Stimulated activated CD4-positive, alpha-beta T cell treated with anti-CD3 and anti-CD28 coated beads, Interleukin-15, amount 100 ng/mL, for 24 hours (primary cell): ENCODE data around the gene BEGAIN.

Experiments used
- DNase-seq: peaks from one replicate; pipeline ENCODE4 v3.0.0-alpha.2; 2020

BEGAIN gene

GRCh38 chr14:100567009-100567876, 20.0 kb downstream of the BEGAIN start:
- DNase-seq, result peak; percentile 20

- DNase-seq, result no peak
Measured at GRCh38 chr14:100566586-100566985, 20.6 kb downstream of the BEGAIN start.

- DNase-seq, result no peak
Measured at GRCh38 chr14:100566119-100566518, 21.1 kb downstream of the BEGAIN start.

- no peak for DNase-seq
Measured at GRCh38 chr14:100565650-100566049, 21.6 kb downstream of the BEGAIN start.

GRCh38 chr14:100564512-100564911, 22.7 kb downstream of the BEGAIN start:
- DNase-seq, result no peak

- no peak for DNase-seq
Measured at GRCh38 chr14:100562751-100563150, 24.5 kb downstream of the BEGAIN start.

GRCh38 chr14:100561005-100561404, 26.2 kb downstream of the BEGAIN start:
- no peak for DNase-seq

- DNase-seq, result no peak
Measured at GRCh38 chr14:100560471-100560870, 26.7 kb downstream of the BEGAIN start.

- DNase-seq, result no peak
Measured at GRCh38 chr14:100559455-100559854, 27.8 kb downstream of the BEGAIN start.

- DNase-seq, result no peak
Measured at GRCh38 chr14:100558966-100559365, 28.3 kb downstream of the BEGAIN start.

- DNase-seq, result no peak
Measured at GRCh38 chr14:100558226-100558625, 29.0 kb downstream of the BEGAIN start.

GRCh38 chr14:100557658-100558057, 29.6 kb downstream of the BEGAIN start:
- no peak for DNase-seq

- no peak for DNase-seq
Measured at GRCh38 chr14:100556936-100557505, 30.2 kb downstream of the BEGAIN start.

GRCh38 chr14:100556140-100556475, 31.1 kb downstream of the BEGAIN start:
- no peak for DNase-seq

GRCh38 chr14:100555436-100556139, 31.6 kb downstream of the BEGAIN start:
- DNase-seq, result no peak

- DNase-seq, result no peak
Measured at GRCh38 chr14:100554696-100555320, 32.4 kb downstream of the BEGAIN start.

GRCh38 chr14:100554082-100554677, 33.0 kb downstream of the BEGAIN start:
- DNase-seq, result peak; percentile 26

GRCh38 chr14:100553471-100553870, 33.7 kb downstream of the BEGAIN start:
- DNase-seq, result no peak

- DNase-seq, result no peak
Measured at GRCh38 chr14:100552524-100553125, 34.6 kb downstream of the BEGAIN start.

- no peak for DNase-seq
Measured at GRCh38 chr14:100551056-100551455, 36.2 kb downstream of the BEGAIN start.

- no peak for DNase-seq
Measured at GRCh38 chr14:100549834-100550625, 37.2 kb downstream of the BEGAIN start.

- no peak for DNase-seq
Measured at GRCh38 chr14:100548939-100549338, 38.3 kb downstream of the BEGAIN start.
